IPS DF 4.7 (cell line): ENCODE data around the gene KCNH8.
"Not testable (repeated sequence)": the region's sequence is repeated elsewhere in the genome, so short reads cannot be mapped to it uniquely, and the experiment has no call there.

Experiments
- DNase-seq: peaks from one replicate; pipeline ENCODE4 v3.0.0-alpha.2; 2013; ENCODE audit warnings: low spot score; ENCODE audit errors: extremely low read depth

KCNH8 gene

DNA sequence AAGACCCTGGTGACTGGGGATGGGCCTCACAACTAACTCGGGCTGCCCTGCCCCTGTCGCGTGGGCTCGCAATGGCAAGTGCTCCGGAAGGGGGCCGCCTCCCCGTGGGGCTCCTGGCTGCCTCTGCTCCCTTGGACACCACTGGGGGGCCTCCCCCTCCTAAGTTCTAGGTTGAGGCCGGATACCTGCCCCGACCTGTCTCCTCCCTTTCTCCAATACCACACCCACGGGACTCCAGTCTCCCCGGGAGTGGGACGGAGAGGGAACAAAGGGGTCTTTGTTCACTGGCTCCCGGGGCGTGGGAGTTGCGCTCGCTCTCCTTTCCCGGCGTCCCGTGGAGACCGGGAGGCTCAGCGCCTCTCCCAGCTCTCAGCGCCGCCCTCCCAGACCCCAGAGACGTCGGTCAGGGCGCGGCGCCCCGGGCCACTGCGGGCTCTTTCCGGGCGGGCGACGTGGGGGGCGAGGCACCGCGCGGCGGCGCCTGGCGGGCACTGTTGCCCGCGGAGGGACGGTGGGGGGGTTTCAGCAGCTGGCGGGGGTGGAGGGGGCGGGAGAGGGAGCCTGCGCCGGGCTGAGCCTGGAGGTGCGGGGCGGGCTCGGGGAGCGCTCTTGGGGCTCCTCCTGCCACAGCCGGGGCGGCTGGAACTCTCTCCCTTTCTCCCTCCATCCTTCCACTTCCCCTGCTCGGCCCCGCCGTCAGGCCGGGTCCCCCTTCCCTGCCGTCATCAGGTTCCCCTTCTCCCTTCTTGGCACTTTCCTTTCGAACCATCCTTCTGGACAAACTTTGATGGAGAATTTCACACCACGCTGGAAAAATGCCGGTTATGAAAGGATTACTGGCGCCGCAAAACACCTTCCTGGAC is at the start of gene KCNH8:
TSS of gene KCNH8 (plus strand) at position 606 of the 863 bp plus-strand sequence. CDS start at position 816, 210 bp downstream.
- no peak for DNase-seq

DNA sequence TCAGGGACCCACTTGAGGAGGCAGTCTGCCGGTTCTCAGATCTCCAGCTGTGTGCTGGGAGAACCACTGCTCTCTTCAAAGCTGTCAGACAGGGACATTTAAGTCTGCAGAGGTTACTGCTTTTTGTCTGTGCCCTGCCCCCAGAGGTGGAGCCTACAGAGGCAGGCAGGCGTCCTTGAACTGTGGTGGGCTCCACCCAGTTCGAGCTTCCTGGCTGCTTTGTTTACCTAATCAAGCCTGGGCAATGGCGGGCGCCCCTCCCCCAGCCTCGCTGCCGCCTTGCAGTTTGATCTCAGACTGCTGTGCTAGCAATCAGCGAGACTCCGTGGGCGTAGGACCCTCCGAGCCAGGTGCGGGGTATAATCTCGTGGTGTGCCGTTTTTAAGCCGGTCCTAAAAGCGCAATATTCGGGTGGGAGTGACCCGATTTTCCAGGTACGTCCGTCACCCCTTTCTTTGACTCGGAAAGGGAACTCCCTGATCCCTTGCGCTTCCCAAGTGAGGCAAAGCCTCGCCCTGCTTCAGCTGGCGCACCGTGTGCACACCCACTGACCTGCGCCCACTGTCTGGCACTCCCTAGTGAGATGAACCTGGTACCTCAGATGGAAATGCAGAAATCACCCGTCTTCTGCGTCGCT is 45.5 kb upstream of the KCNH8 start:
- DNase-seq: not testable (repeated sequence)

GRCh38 chr3:19103510-19103909 is 44.8 kb upstream of the KCNH8 start:
- DNase-seq: no peak

- DNase-seq: no peak
Observed at GRCh38 chr3:19104459-19104858, 43.9 kb upstream of the KCNH8 start.

- DNase-seq: no peak
Observed at GRCh38 chr3:19105826-19106225, 42.5 kb upstream of the KCNH8 start.

GRCh38 chr3:19106307-19106706 is 42.0 kb upstream of the KCNH8 start:
- DNase-seq: no peak

- DNase-seq: no peak
Observed at GRCh38 chr3:19107719-19108118, 40.6 kb upstream of the KCNH8 start.

- DNase-seq: no peak
Observed at GRCh38 chr3:19110335-19110895, 37.9 kb upstream of the KCNH8 start.

GRCh38 chr3:19114461-19114860 is 33.8 kb upstream of the KCNH8 start:
- DNase-seq: no peak

DNA sequence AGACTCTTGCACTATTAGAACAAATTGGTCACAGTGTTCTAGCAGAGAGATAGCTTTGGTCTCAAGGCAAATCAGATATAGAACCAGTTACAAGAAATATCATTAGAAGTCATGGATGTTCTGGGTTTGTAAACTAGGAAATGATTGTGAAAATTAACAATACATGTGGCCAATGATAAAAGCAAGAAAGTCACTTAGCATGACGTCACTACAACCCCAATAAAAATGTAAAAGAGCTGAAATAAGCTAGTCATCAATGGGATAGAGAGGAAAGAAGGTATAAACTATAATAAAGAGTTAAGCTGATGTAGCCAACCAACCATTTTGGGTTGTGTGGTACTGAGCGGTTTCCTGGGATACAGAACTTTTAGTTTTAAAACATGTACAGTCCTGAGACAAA is 32.1 kb upstream of the KCNH8 start:
- no peak for DNase-seq

- DNase-seq: no peak
Observed at GRCh38 chr3:19124752-19125151, 23.6 kb upstream of the KCNH8 start.

DNA sequence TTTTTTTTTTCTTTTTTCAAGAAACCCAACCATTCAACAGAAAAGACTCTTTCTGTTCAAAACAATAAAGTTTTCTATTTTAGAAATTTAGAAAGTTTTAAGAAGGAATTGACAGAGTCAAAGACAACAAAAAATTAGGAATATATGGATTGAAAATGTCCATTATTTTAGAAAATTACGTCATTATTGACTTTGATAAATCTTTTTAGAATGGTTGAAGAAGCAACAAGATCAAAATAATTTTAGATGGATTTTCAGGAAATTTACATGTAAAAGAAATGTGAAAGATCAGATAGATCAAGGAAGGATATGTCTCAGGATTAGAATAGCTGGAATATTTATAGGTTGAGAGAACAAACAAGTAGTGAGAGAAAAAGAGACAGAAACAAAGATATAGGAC is 8.4 kb upstream of the KCNH8 start:
- DNase-seq: no peak

- peak; percentile 62 for DNase-seq
Observed at GRCh38 chr3:19146685-19147650, 1.3 kb upstream of the KCNH8 start.

- DNase-seq: no peak
Observed at GRCh38 chr3:19148768-19149091, 420 bp downstream of the KCNH8 start.

DNA sequence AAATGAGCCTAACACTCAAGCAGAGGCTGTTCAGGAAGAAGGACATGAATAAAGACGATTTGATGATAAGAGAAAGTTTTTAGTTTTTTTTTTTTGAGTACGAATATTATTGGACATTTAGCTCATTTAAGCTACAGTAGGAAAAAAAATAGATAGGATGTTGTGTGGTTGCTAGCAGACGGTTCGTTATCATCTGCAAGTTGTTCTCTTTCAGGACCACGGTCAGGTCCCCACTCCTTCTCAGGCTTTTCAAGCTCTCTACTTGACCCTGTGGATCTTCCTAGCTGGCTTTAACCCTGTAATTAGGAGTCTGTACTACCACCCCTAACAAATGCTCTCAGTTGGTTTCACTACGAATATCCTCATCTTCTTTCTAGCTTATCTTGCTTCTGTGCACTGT is 1.1 kb downstream of the KCNH8 start:
- DNase-seq: no peak

- DNase-seq: no peak
Observed at GRCh38 chr3:19151171-19151570, 2.9 kb downstream of the KCNH8 start.

GRCh38 chr3:19154693-19155250 is 6.5 kb downstream of the KCNH8 start:
- DNase-seq: no peak

GRCh38 chr3:19155375-19155774 is 7.1 kb downstream of the KCNH8 start:
- DNase-seq: no peak

- no peak for DNase-seq
Observed at GRCh38 chr3:19159966-19160635, 11.8 kb downstream of the KCNH8 start.

GRCh38 chr3:19165654-19166053 is 17.3 kb downstream of the KCNH8 start:
- no peak for DNase-seq

GRCh38 chr3:19171794-19172193 is 23.5 kb downstream of the KCNH8 start:
- DNase-seq: no peak
